ENCODE measurements around the gene HRH2. TPM values are rescaled to one million over a fixed set of nuclear protein-coding genes. Genes with fewer than 3 reads are reported as not detected.

HRH2 gene
- total RNA-seq, 1 experiment from 2014 or later: 3.3 TPM

- H3K23ac ChIP-seq (ENCODE audit: insufficient read length, low read depth, low read length): no peak overlapping the region
Measured at GRCh38 chr5:175678074-175678473, 20.2 kb downstream of the HRH2 start.

More at GRCh38 chr5:175678074-175678473, 20.2 kb downstream of the HRH2 start:
- Histone ChIP-seq H2BK12ac (ENCODE audit: insufficient read length, low read depth, low read length) (no peak overlapping the region), H3K27ac (ENCODE audit: insufficient read length, low read depth, low read length) (no peak overlapping the region), H2BK5ac (ENCODE audit: insufficient read length, low read length) (no peak overlapping the region), H3T11ph (ENCODE audit: low read length) (no peak overlapping the region), H4K91ac (ENCODE audit: insufficient read length, low read depth, low read length) (no peak overlapping the region), H4K8ac (replicated peaks; ENCODE audit: insufficient read length, low read depth, low read length) (no peak overlapping the region), H2AFZ (ENCODE audit: low read length) (no peak overlapping the region), H2AK5ac (ENCODE audit: insufficient read length, low read length) (no peak overlapping the region), H2BK120ac (ENCODE audit: low read depth, low read length, poor library complexity, severe bottlenecking) (no peak overlapping the region), H2BK15ac (ENCODE audit: low read depth, low read length) (no peak overlapping the region), H3K9ac (ENCODE audit: extremely low read depth, insufficient read length, low read length) (no peak overlapping the region), H3K14ac (ENCODE audit: insufficient read depth, low read length) (no peak overlapping the region), H4K5ac (ENCODE audit: insufficient read length, low read depth, low read length) (no peak overlapping the region), H4K20me1 (ENCODE audit: control insufficient read depth, insufficient read depth, insufficient read length) (no peaks in the 10 kb centered on the region), H3K79me1 (ENCODE audit: insufficient read depth, low read depth, low read length, poor library complexity, severe bottlenecking) (no peaks in the 10 kb centered on the region), H3K27me3 (ENCODE audit: insufficient read depth, low read length) (no peaks in the 10 kb centered on the region), H3K56ac (ENCODE audit: insufficient read length, low read depth, low read length) (no peak overlapping the region), H3K4ac (ENCODE audit: low read depth, low read length) (no peak overlapping the region), H3K23me2 (ENCODE audit: insufficient read length, low read depth, low read length, poor library complexity, severe bottlenecking) (no peaks in the 10 kb centered on the region), H2BK20ac (ENCODE audit: low read depth, low read length, poor library complexity, severe bottlenecking) (no peak overlapping the region), H3K4me1 (ENCODE audit: insufficient read depth, low read length) (peaks cover 5% of the 10 kb centered on the region; the same call in 1 of the 2 replicates), H3K79me2 (ENCODE audit: insufficient read depth, low read length) (no peaks in the 10 kb centered on the region), H3K4me2 (ENCODE audit: insufficient read depth, insufficient read length, low read length) (no peak overlapping the region), H3K18ac (ENCODE audit: insufficient read length, low read depth, low read length) (no peak overlapping the region), H3K9me3 (ENCODE audit: control insufficient read depth, low read depth, low read length) (no peaks in the 10 kb centered on the region)
- Mint-ChIP-seq H3K4me3 (no peak overlapping the region), H3K36me3 (ENCODE audit: insufficient read depth in 1 of 3, low read depth in 3 of 3) (peaks cover 3 to 5% (median 4%) of the 10 kb centered on the region in 3 experiments; a peak in 6 of 7 replicates), H3K4me1 (peaks cover 4 to 29% of the 10 kb centered on the region in 2 experiments; a peak in 3 of 4 replicates), H3K9me3 (no peaks in the 10 kb centered on the region), H3K27ac (no peak overlapping the region), H3K27me3 (ENCODE audit: low read depth) (peaks cover 2% of the 10 kb centered on the region)
- TF ChIP-seq CTCF (conservative IDR thresholded peaks at IDR 0.05): no peak
- DNase-seq: no peak
- no CpG with 5 or more reads among the region's 10 CpGs for WGBS (ENCODE audit: extremely low coverage, insufficient read length, low lambda C conversion rate)
